Testis (tissue), 3 donors: Measurements from ENCODE around the gene LRP1B. TPM values are rescaled to one million over a fixed set of nuclear protein-coding genes. Genes with fewer than 3 reads are reported as not detected.

Source experiments
- DNase-seq: peaks from one replicate; pipeline ENCODE4 v3.0.0-alpha.2; 2019
- H3K27ac ChIP-seq, 2 donors: fragments of 200-600 bp; sonication (generic); one replicate each; pipeline ENCODE4 v1.5.1; 2019
- H3K27me3 ChIP-seq: fragments of 200-600 bp; sonication (generic); one replicate; pipeline ENCODE4 v1.5.1; 2019
- H3K36me3 ChIP-seq: fragments of 200-600 bp; sonication (generic); one replicate; pipeline ENCODE4 v1.5.1; 2017; ENCODE audit warnings: low read depth; ENCODE audit errors: missing control alignments
- H3K4me1 ChIP-seq: fragments of 200-600 bp; sonication (generic); one replicate; pipeline ENCODE4 v1.5.1; 2019
- H3K4me3 ChIP-seq, 2 donors: fragments of 200-600 bp; sonication (generic); one replicate each; pipeline ENCODE4 v1.5.1; 2017 to 2019
- H3K9me3 ChIP-seq: fragments of 200-600 bp; sonication (generic); one replicate; pipeline ENCODE4 v1.5.1; 2017
- POLR2A ChIP-seq: fragments of 450-650 bp; IDR thresholded peaks from one replicate; pipeline ENCODE4 v1.6.1; 2017; ENCODE audit warnings: antibody characterized with exemption, mild to moderate bottlenecking, moderate library complexity
- WGBS, 2 donors: methylation state at CpG; one replicate each; pipeline ENCODE4 v1.1.5; 2018; 5-methylcytosine and 5-hydroxymethylcytosine counted together
- intact Hi-C: fragments of 100-400 bp; cut with DNase I; formaldehyde crosslinking; loops from one replicate; pipeline ENCODE4 v1.15.1; 2023; ENCODE audit warnings: low total_unique reads
- polyA plus RNA-seq: library from polyadenylated mRNA; stranded (reverse); fragments of 350-450 nt; fragmentation: Illumina TruSeq; extraction: RNeasy Lipid Tissue Mini Kit (QIAGEN cat#74804); gene quantifications from one replicate; pipeline ENCODE4 v1.2.3, GENCODE V29; 2014; ENCODE audit warnings: low read depth, low replicate concordance; ENCODE audit not compliant: insufficient read depth
- total RNA-seq, 2 donors: library from RNA; depleted of rRNA; stranded (reverse); fragments of >200 nt; gene quantifications; one replicate each; pipeline ENCODE4 v1.2.3, GENCODE V29; 2016
- TF ChIP-seq, protein P1 (sequence below), 3 experiments: fragments of 450-650 bp in 2 of 3; fragments of 200-600 bp in 1 of 3; sonication (generic) in 1 of 3; IDR thresholded peaks; one replicate each; pipeline ENCODE4 v1.5.1; 2016 to 2019; ENCODE audit warnings: antibody characterized with exemption in 3 of 3, mild to moderate bottlenecking in 2 of 3, moderate library complexity in 1 of 3

LRP1B gene
- total and polyA plus RNA-seq, 3 donors from 2014 or later: 0.79 to 1.9 (median 0.84) TPM

DNA sequence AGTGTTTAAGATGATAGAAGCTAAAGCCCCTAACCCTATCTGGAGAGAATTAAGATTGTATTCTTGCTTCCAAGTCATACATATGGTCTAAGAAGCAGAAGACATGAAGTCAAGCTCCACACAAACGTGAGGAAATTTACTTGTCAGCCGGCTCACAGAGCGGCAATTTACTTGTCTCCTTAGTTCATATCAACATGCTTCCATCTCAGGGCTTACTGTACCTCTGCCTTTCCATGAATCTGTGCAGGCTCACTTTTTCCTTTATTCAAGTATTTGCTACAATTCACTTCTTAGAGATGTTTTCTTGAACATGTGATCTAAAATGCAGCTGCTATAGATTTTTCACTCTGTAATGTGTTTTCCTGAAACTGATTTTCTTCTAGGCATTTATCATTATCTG, 1386.4 kb downstream of the LRP1B start:
- Histone ChIP-seq H3K4me1 (no peaks in the 10 kb centered on the region), H3K27ac (no peak overlapping the region), H3K4me3 (no peak overlapping the region), H3K36me3 (no peaks in the 10 kb centered on the region), H3K9me3 (no peaks in the 10 kb centered on the region), H3K27me3 (no peaks in the 10 kb centered on the region)
- WGBS, 2 donors: 90 to 93% methylated on average over 3 of the region's 3 CpGs
- TF ChIP-seq, protein P1, sequence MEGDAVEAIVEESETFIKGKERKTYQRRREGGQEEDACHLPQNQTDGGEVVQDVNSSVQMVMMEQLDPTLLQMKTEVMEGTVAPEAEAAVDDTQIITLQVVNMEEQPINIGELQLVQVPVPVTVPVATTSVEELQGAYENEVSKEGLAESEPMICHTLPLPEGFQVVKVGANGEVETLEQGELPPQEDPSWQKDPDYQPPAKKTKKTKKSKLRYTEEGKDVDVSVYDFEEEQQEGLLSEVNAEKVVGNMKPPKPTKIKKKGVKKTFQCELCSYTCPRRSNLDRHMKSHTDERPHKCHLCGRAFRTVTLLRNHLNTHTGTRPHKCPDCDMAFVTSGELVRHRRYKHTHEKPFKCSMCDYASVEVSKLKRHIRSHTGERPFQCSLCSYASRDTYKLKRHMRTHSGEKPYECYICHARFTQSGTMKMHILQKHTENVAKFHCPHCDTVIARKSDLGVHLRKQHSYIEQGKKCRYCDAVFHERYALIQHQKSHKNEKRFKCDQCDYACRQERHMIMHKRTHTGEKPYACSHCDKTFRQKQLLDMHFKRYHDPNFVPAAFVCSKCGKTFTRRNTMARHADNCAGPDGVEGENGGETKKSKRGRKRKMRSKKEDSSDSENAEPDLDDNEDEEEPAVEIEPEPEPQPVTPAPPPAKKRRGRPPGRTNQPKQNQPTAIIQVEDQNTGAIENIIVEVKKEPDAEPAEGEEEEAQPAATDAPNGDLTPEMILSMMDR (IDR thresholded peaks at IDR 0.05): no peak
- TF ChIP-seq POLR2A: no peak
- intact Hi-C loops: no loop called here
- no peak for DNase-seq

DNA sequence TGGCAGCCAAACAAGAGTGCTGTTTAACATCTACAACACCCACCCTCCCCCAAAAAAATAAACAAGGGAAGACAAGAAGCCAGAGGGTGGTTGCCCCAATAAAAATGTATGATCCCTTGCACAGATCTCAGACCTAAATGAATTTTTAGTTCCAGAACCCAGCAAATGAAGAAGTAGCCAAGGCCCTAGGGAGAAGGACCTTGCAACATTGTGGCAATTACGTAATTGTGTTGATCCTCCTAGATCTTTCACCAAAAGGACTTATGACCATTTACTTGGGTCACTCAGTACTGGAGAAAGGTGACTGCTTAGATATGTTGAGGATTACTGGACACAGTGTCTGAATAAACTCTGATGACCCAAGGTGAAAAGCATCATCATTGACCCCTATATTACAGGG, 1393.8 kb downstream of the LRP1B start:
- no peak for DNase-seq
- 70 to 73% methylated on average over 1 of the region's 1 CpG for WGBS, 2 donors
- intact Hi-C loops: no loop called here

DNA sequence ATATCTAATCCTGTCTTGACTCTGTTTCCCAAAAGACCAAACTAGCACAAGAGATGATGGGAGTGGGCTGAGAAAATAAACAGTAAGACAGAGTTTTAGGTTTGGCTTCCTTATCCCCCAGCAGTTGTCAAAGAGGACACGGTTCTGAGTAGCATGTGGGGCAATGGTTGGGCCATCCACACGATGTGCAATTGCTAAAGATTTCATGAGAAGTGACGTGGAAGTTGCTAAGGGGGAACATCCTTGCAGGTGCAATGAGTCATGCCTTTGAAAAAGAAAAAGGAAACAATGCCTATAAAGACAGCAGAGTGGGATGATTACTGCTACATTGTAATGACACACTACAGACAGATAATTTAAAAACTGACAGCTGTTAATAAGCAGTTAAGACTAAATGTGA, 1395.8 kb downstream of the LRP1B start:
- no peaks in the 10 kb centered on the region for H3K4me1 ChIP-seq
- H3K27me3 ChIP-seq: no peaks in the 10 kb centered on the region
- intact Hi-C loops: no loop called here
- no peak for TF ChIP-seq POLR2A
- TF ChIP-seq, protein P1 (IDR thresholded peaks at IDR 0.05): no peak
- no peaks in the 10 kb centered on the region for H3K36me3 ChIP-seq
- 73 to 80% methylated on average over 3 of the region's 3 CpGs for WGBS, 2 donors
- no peak overlapping the region for H3K27ac ChIP-seq
- H3K4me3 ChIP-seq: no peak overlapping the region
- H3K9me3 ChIP-seq: no peaks in the 10 kb centered on the region
- no peak for DNase-seq

More for the DNA sequence above, 1393.8 kb downstream of the LRP1B start:
- no peaks in the 10 kb centered on the region for H3K4me1 ChIP-seq
- no peaks in the 10 kb centered on the region for H3K36me3 ChIP-seq
- TF ChIP-seq, protein P1 (IDR thresholded peaks at IDR 0.05): no peak
- no peak for TF ChIP-seq POLR2A
- H3K27me3 ChIP-seq: no peaks in the 10 kb centered on the region
- no peak overlapping the region for H3K27ac ChIP-seq
- H3K4me3 ChIP-seq: no peak overlapping the region
- H3K9me3 ChIP-seq: no peaks in the 10 kb centered on the region

DNA sequence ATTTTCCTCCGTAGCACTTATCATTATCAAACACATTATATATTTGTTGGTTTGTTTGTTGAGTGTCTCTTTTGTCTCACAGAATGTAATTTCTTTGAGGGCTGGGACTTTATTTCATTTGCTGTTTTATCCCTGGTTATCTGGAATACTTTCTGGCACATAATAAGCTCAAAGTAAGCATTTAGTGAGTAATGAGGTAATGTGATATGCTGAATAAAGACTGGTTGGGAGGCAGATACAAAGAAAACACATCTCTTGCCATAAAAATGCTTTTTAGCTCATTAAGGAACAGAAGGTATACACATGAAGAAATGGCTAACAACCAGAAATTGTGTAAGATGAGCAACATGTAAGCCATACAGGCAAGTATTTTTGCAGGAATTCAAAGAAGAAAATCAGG, 1411.8 kb downstream of the LRP1B start:
- Histone ChIP-seq H3K4me3 (no peak overlapping the region), H3K9me3 (no peaks in the 10 kb centered on the region), H3K36me3 (no peaks in the 10 kb centered on the region), H3K27ac (no peak overlapping the region), H3K4me1 (no peaks in the 10 kb centered on the region), H3K27me3 (no peaks in the 10 kb centered on the region)
- intact Hi-C loops: no loop called here
- TF ChIP-seq, protein P1 (IDR thresholded peaks at IDR 0.05): no peak
- TF ChIP-seq POLR2A: no peak
- no peak for DNase-seq
- 49 to 77% methylated on average over 1 of the region's 1 CpG for WGBS, 2 donors

DNA sequence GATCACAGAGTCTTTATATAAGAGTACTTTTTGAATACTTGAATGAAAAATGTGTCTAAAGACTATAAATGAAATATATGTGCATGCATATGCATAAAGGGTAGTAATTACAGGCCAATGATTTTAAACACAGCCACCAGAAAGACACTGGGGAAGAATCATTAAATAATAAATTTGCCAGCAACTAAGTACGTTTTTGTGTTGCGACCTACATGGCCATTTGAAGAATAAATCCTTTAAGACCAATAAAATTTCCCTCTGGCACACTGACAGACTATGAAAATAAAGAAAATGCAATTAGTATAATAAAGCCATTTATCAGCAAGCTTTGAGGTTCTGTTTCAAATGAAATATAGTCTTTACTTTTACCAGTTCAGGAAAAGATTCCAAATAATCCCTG, 1413.3 kb downstream of the LRP1B start:
- WGBS, 2 donors: 53 to 71% methylated on average over 2 of the region's 2 CpGs
- H3K4me1 ChIP-seq: no peaks in the 10 kb centered on the region
- H3K27ac ChIP-seq: no peak overlapping the region
- no peaks in the 10 kb centered on the region for H3K9me3 ChIP-seq
- H3K27me3 ChIP-seq: no peaks in the 10 kb centered on the region
- TF ChIP-seq, protein P1 (IDR thresholded peaks at IDR 0.05): no peak
- TF ChIP-seq POLR2A: no peak
- no peak for DNase-seq
- no peak overlapping the region for H3K4me3 ChIP-seq
- no peaks in the 10 kb centered on the region for H3K36me3 ChIP-seq
- intact Hi-C loops: no loop called here
